ENCODE measurements around the gene FERMT2.

Gene FERMT2

DNA sequence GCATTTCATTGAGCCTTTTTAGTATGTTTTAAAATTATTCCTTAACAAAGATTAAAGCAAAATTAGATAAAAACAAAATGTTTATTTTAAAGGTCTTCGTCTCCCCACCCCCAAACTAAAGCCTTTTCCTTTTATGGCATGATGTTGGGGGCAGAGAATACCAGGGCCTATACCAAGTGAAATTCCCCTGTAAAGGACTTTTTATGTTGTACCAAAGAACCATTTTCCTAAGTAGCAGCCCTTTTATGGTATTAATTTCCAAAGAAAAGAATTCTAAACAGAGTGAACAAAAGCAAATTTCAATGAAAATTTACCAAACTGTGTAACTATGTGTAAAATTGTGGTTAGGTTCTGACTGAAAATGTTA is 87.5 kb downstream of the FERMT2 start:
- no peak for DNase-seq

DNA sequence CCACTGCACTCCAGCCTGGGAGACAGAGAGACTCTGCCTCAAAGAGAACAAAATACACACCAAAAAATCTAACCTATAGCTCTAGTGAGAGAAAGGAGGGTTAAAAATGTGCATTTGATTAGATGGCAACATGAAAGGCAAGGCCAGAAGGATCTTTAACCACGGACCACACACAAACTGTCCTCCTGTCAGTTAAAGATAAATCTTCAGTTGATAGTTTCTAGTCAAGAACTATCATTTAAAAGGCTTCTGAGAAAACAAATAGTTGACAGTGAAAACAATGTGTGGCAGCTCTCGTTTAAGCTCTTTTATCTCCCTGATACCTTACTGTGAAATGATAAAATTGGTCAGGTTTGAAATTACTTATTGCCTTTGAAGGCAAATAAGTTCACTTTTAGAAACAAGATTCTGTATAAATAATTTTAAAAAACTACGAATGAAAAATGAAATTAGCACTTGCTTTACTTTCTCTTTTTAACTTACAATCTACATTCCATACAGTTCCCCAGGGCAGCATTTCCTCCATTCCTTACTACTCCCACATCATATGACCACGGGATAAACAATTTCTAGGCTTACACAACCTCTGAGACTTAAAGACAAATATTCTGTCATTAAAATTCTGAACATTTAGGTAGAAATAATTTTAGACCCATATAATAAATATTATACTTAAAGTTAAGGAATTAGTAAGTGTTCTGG is 88.1 kb downstream of the FERMT2 start:
- ATAC-seq (no peak), DNase-seq (no peak)

More for the DNA sequence above, 87.5 kb downstream of the FERMT2 start:
- no peak for ATAC-seq

DNA sequence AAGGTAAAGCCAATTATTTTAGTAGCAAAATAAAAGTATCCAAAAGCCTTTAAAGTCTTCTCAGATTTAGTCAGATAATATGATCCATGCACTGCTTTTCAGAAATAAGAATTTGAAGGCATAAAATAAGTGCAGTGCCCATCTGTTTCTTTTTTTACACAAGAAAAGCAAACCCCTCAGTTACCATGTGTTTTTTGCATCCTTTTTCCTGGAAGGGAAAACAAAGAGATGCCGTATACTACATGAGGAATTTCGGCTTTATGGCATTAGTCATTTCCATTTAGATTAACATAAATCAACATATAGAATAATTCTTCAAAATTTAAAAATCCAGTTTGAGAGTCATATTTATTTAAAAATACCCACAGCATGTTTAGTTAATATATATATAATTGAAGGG is 89.4 kb downstream of the FERMT2 start:
- ATAC-seq, result no peak

DNA sequence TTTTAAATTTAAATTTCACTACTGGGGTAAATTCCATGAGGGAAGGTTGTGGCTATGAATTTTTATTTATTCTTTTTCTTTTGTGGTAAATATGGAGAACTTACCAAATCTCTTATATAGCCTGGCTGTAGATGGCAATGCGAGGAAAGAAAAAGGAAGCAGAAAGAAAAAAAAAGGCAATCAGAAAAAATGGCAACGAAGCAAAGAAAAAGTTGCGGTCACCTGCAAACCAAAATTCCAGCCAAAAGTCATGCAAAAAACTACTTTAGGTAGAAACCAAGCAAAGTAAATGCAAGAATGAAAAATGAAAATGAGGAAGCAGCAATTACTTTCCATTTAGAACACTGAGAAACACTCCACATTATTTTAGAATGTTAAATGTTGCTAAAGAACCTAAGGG is 89.9 kb downstream of the FERMT2 start:
- no peak for ATAC-seq
- DNase-seq, result no peak

More for the DNA sequence above, 89.4 kb downstream of the FERMT2 start:
- DNase-seq, result no peak

DNA sequence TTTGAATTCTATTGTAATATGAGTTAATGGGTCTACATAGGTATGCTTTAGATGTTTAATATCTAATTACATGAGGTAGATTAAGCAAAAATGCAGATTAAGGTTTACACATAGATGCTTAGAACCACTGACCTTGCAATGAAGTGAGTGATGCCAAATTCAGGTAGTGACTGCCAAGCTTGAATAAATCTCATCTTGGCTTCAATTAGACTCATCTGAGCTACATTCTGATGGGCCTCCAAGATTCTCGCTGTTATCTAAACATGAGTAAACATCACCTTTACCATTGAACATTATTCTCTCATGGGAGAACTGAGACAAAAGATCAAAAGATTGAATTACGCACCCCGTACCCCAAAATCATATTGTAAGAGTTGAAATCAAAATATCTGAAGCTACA is 90.6 kb downstream of the FERMT2 start:
- DNase-seq, result no peak
- no peak for ATAC-seq

DNA sequence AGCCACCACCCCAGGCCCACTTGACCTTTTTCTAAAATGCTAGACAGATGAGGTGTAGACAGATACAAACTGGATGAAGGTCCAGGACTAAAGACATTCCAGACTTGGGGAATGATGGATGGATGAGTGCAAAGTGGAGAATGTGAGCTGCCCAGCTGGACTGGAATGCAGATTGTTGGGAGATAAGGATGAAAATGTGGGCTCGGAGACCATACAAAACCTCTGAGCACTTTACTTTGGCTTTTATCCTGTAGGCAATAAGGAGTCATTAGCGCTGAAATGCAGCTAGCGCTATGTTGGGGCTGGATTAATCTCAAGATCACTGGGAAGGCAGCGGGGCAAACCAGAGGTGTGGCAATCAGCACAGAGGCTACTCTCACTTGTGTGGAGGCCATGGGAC is 94.7 kb downstream of the FERMT2 start:
- no peak for ATAC-seq
- DNase-seq, result no peak

DNA sequence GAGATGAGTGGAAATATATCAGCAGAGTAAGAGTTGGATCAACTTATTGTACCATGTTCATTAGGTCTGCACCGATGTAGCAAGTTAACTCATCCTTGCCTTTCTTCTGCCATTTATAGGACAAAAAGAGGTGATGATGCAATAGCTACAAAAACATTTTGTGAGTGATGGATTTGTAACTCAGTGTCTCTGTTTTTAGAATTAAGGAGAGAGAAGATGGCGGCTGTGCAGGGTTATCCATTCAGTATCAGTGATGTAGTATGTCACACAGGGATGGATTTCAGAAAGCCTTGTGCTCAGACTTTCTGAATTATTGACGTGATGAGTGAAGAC is 97.4 kb downstream of the FERMT2 start:
- ATAC-seq, result no peak
- no peak for DNase-seq

DNA sequence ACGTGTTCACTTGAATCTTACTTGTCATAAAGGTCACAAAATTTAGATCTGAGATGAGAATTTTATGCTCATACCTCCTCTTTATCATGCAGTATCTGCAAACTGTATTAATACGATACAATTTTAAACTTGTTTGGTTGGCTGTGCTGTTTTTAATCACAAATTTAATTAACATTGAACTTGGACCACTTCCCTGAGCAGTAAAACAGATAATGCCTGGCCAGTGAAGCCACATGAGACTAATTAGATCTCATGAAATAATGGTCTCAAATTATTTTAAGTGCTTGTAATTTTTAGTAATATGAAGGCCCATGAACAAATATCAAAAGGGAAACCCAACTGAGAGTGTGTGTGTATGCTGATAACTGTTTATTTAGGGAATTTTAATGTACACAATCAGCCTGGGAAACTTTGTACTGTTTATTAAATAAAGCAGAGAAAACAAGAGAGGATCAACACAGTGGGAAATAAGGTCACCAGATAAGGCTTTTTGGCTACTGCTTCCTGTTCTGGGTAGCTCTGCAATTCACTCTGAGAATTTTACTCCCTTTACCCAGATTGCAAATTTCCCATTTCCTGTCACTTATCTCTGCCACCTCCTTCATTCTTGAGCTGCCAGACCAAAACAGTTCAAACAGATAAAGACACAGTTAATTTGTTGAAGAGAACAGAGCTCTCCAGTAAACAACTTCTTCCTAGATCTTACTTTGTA is 97.9 kb downstream of the FERMT2 start:
- ATAC-seq (no peak), DNase-seq (no peak)

DNA sequence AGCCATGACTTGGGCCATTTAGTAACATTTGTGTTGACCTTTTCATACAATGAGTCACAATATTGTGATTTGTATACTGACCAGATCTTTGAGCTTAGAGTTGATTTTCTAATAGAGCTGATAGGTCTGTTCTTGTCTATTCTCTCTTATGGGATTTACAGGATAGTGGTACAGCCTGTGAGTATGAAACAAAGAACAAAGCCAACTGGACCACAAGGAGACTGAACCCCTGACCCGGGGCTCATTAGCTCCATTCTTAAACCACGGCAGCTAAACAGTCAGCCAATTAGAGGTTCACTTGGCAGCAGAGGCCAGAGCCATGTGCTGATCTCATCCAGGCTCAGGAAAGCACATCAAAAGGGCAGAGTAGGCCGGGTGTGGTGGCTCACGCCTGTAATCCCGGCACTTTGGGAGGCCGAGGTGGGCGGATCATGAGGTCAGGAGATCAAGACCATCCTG is 100.4 kb downstream of the FERMT2 start:
- DNase-seq (no peak), ATAC-seq (no peak)

DNA sequence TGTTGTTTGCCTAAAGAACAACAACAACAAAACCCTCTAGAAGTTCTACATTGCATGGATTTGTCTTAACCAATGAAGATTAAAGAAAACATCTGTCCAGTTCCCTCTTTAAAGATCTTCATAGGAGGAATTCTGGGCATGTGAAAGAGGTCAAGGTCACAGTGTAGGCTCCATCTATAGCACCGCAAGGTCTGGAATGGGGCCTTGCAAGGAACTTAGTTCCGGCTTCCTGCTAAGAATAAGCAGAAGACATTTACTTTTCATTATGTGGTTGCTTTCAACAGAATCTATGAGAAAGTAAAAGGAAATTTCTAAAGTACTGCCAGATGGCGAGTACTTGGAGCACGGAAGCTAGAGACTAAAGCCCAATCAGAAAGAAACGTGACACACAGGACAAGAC is 102.2 kb downstream of the FERMT2 start:
- ATAC-seq (no peak), DNase-seq (no peak)

DNA sequence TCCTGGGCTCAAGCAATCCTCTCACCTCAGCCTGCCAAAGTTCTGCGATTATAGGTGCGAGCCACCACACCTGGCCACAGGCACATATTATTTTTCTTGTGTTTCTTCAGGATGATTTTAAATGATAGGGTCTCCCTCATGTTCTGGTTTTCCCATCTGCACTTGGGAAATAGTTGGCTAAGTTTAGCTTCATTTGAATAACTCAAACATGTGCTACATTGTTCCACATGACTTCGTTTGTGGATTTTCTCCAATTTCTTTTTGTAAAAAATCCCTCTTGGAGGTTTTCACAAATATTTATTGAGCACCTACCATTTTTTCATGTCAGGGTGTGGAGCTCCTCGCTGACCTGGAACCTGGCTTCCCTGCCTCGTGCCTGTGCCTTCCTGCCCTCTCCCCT is 104.3 kb downstream of the FERMT2 start:
- DNase-seq (no peak), ATAC-seq (no peak)

DNA sequence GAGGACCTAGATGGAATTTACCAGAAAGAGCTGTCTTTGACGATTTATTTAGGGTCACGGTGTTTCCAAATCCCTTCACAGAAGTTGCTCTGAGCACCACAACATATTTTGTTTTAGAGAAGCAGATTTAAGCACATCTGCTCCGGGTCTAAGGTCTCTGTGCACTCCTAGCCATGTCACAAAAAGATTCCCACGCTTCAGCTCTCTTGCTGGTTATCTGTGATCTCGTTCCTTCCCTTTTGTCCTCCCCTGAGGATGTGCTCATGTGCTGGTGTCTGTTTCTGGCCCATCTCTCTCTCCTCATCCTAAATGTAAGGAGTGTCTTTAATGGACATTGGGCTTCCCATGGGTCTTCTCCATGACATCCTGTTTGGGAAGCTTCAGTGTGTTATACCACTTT is 105.8 kb downstream of the FERMT2 start:
- DNase-seq (no peak), ATAC-seq (no peak)

DNA sequence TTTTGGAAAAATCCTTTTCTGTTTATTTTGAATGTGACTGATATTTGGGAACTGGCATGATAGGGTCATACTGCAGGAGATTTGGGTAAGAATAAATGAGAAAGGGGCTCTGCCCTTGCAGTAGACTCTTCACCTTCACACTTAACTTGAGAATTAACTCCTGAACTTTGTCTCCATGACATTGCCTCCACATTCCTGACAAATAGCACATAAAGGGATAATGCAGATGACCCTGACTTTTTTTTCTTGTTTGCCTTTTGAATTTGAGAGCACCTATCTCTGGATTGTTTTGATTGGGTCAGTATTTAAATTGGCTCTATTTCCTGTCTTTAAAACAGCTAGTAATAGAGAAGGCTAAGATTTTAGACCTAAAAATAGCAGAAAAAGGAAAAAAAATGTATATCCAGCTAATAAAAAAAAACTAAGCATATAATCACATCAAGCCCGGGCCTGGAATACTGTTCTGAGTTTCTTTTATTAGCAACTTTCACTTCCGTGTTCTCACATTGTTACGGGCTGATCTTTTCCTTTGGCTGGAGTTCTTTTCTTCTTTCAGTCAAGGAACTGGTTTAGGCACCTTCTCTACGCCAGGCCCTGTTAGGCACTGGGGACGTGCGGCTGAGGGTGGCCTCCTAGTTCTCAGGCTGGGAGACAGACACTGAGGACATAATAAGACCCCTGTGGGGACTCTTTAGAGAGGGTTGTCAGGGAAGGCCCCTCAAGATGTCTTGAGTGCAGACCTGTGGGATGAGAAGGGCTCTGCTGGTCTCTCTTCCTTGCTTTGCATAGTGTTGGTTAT is 106.4 kb downstream of the FERMT2 start:
- no peak for ATAC-seq

DNA sequence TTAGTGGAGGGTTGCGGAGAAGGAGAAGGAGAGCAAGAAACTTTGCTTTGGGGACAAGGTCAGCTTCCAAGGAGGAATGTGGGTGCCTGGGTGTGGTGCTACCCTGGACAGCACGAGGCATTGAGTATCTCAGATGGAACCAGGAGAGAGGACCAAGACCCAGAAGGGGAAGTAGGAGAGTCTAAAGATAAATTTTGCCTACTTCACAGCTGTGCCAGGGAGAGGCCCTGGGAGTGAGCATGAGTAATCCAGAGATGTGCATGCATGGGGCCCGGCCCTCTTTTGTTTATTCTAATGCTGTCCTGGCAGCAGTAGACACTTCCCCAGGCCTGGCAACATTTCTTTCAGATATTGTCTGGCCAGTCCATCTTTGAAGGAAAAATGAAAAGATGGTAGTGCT is 110.0 kb downstream of the FERMT2 start:
- DNase-seq (no peak), ATAC-seq (no peak)

More for the DNA sequence above, 106.4 kb downstream of the FERMT2 start:
- DNase-seq, result no peak

DNA sequence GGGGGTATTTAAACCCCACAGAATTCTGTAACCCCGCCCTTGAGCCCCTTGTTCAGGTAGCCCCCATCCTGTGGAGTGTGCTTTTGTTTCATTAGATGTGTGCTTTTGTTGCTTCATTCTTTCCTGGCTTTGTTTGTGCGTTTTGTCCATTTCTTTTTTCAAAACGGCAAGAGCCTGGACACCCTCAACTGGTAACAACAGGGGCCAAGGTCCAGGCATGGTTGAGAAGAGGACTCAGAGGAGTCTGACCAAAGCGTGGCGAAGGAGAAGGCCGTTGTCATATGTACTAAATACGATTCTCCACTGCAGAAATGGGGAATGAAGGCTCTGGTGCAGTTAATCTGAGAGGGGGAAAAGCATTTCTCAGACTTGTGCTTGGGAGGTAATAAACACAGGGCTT is 113.4 kb downstream of the FERMT2 start:
- ATAC-seq (no peak), DNase-seq (no peak)

DNA sequence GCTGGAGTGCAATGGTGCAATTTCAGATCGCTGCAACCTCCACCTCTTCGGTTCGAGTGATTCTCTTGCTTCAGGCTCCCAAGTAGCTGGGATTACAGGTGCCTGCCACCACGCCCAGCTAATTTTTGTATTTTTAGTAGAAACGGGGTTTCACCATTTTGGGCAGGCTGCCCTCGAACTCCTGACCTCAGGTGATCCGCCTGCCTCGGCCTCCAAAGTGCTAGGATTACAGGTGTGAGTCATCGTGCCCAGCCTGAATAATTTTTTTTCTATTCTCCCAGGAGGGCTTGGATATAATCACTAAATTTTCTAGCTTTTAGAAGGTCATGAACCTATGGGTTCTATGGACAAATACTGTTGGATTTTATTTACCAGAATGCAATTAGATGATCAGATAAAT is 114.8 kb downstream of the FERMT2 start:
- ATAC-seq, result no peak

DNA sequence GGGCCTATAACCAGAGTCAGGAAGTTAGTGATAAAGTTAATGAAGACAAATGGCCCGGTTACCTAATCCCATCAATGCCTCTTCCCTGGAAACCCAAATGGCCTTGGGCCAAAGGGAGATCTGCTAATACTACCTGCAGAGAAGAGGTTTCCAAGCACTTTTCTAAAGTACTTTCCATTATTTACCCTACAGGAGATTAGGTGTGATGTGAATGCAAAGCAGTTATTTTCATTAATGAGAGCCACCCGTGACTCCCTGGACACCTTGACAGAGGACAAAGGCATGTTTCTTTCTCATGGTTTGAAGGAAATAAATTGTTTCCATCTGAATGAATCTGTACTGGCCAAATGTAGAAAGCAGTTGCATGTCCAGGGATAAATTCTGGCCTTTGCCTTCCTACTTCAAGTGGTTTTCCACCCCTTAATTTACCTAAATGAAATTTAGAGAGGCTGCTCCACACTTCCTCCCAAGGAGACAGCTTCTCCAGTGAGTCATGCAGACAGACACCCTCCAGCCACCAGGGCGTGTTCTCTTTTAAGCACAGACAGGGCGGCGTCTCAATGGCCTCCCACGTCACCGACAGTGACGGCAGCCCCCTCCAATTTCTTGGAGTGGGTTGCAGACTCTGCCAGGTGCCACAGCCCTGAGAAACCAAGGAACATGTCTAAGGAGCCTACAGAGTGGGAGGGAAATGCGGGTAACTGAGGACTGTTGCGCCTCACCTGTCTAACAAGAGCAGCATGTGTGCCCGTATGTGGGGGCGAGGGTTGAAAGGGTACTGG is 115.5 kb downstream of the FERMT2 start:
- ATAC-seq, result no peak
- no peak for DNase-seq

More for the DNA sequence above, 114.8 kb downstream of the FERMT2 start:
- DNase-seq, result no peak

DNA sequence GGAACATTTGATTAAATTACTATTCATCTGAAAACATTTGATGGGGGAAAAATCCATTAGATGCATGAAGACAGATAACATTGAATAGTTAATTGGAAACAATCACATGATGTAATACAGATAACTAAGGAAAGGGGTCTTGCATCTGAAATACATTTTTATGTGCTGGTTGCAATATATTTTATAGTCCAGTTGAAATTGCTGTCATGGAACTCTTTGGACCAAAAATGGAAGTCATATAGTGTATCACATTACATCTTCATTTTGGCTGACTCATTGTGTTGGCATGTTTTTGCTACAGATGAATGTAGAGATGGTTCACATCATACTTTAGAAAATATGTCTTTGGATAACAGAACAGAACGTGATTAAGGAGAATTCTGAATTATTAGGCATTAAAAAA is 116.4 kb downstream of the FERMT2 start:
- DNase-seq, result no peak

DNA sequence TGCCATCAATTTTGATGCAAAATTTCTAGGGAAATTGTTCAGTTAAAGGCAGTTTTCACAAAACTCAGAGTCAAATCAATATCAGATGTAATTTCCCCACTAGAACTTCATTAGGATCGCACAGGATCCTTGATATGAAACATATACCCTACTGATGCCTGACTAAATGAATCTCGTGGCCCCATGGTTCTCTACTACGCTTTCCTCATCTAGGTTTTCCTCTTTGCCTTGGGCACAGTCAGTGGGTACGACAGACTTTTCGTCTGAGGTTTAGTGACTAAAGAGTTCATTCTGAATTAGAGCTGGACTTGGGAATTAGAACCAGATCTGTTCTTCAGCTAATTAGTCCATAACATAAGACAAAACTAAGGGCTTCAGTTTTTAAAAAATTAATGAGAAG is 117.0 kb downstream of the FERMT2 start:
- no peak for ATAC-seq
- no peak for DNase-seq

More for the DNA sequence above, 116.4 kb downstream of the FERMT2 start:
- ATAC-seq, result no peak

DNA sequence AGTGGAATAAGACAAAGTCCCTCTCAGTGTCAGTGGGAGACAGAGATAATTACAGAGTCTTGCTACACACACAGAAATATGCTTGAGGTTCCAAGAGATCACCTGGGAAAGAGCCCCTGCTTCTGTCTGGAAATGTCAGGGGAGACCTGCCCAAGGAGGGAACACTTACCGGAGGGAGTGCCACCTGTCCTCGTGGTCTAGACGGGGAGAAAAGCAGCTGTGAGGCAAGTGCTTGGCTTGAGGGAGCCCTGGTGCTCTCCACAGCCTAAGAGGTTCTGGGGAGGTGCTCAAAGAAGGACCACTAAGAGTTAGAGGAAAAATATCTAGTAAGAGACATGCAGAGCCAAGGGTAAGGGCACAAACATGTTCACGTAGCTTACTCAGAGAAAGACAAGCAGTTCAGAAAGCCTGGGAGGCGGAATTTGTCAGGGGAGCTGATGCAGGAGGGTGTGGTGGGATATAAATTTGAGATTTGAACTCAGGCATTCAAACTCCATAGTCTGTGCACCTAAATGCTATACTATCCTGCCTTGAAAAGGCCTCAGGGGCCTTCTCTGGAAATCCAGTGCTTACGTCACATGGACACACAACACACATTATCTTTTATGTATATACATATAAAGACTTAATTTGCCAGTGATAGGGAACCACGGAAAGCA is 121.2 kb downstream of the FERMT2 start:
- no peak for DNase-seq
- ATAC-seq, result no peak

DNA sequence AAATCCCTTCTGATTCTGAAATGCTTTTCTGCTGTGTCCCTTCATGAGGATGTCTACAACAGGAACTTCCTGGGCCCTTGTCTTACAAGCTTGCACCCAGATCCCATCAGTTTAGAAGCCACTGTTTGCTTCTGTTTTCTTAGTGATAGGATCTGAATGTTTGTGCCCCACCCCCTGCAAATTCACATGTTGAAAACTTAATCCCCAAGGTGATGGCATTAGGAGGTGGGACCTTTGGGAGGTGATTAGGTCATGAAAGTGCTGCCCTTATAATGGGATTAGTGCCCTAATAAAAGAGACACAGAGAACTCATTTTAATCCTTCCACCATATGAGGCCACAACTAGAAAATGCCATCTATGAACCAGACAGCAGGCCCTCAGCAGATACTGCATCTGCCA is 123.4 kb downstream of the FERMT2 start:
- DNase-seq (no peak), ATAC-seq (no peak)

DNA sequence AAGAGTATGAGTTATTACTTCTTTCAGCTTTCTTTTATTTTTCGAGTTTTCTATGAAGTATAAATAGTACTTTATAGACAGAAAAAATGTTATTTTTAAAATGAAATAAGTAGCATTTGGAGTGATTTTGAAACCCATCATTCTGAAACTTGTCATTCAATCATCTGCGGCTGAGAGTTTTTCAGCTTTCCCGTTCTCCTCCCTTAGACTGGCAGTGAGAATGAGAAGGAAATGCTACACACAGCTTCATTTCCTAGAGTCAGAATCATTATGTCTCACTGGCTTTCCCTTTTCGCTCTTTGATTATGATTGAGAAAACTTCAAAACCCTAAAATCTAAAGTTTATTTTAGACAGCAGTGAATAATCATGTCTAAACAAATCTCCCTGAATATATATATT is 125.8 kb downstream of the FERMT2 start:
- no peak for DNase-seq
- no peak for ATAC-seq
